ENCODE results near the gene ELOVL1.
"Not testable (repeated sequence)": the region's sequence is repeated elsewhere in the genome, so short reads cannot be mapped to it uniquely, and the experiment has no call there.

The ELOVL1 gene

GRCh38 chr1:43367904-43368645 is at the start of gene ELOVL1:
Gene ELOVL1, minus strand, starts transcription at chr1:43368011. Its CDS starts 2,402 bp downstream, at chr1:43365609.
- peak; percentile 94 for DNase-seq

GRCh38 chr1:43415901-43416300 is 48.1 kb upstream of the ELOVL1 start:
- no peak for DNase-seq

- peak; percentile 63 for DNase-seq
Measured at GRCh38 chr1:43414634-43415223, 46.9 kb upstream of the ELOVL1 start.

- DNase-seq = not testable (repeated sequence)
Measured at GRCh38 chr1:43413426-43413825, 45.6 kb upstream of the ELOVL1 start.

GRCh38 chr1:43410571-43410970 is 42.8 kb upstream of the ELOVL1 start:
- DNase-seq = no peak

GRCh38 chr1:43405876-43406234 is 38.0 kb upstream of the ELOVL1 start:
- no peak for DNase-seq

GRCh38 chr1:43405219-43405875 is 37.5 kb upstream of the ELOVL1 start:
- no peak for DNase-seq

- DNase-seq = no peak
Measured at GRCh38 chr1:43404353-43404752, 36.5 kb upstream of the ELOVL1 start.

- no peak for DNase-seq
Measured at GRCh38 chr1:43402089-43402865, 34.5 kb upstream of the ELOVL1 start.

- DNase-seq = not testable (repeated sequence)
Measured at GRCh38 chr1:43400441-43400840, 32.6 kb upstream of the ELOVL1 start.

- no peak for DNase-seq
Measured at GRCh38 chr1:43398227-43398626, 30.4 kb upstream of the ELOVL1 start.

GRCh38 chr1:43396059-43396458 is 28.2 kb upstream of the ELOVL1 start:
- DNase-seq = no peak

- DNase-seq = no peak
Measured at GRCh38 chr1:43395523-43395922, 27.7 kb upstream of the ELOVL1 start.

- no peak for DNase-seq
Measured at GRCh38 chr1:43392702-43393101, 24.9 kb upstream of the ELOVL1 start.

GRCh38 chr1:43389326-43390313 is 21.8 kb upstream of the ELOVL1 start, which contains the start of the genes MED8 and SZT2:
Gene MED8, minus strand, starts transcription at chr1:43389800. Its CDS starts 36 bp downstream, at chr1:43389764.
Gene SZT2, plus strand, starts transcription at chr1:43389899. Its CDS starts 70 bp downstream, at chr1:43389969.
- DNase-seq = peak; percentile 91

- no peak for DNase-seq
Measured at GRCh38 chr1:43388613-43389012, 20.8 kb upstream of the ELOVL1 start.

GRCh38 chr1:43387976-43388599 is 20.3 kb upstream of the ELOVL1 start:
- DNase-seq = no peak

- DNase-seq = no peak
Measured at GRCh38 chr1:43386676-43387075, 18.9 kb upstream of the ELOVL1 start.

- no peak for DNase-seq
Measured at GRCh38 chr1:43383449-43383848, 15.6 kb upstream of the ELOVL1 start.

GRCh38 chr1:43382027-43382779 is 14.4 kb upstream of the ELOVL1 start:
- DNase-seq = no peak

- no peak for DNase-seq
Measured at GRCh38 chr1:43381612-43382011, 13.8 kb upstream of the ELOVL1 start.

Data from activated CD8-positive, alpha-beta memory T cell treated with anti-CD3 and anti-CD28 coated beads, Interleukin-2, amount 50 U/mL, for 48 hours (primary cell).